Panc1 (cell line): Measurements from ENCODE around the gene KRT27. TPM values are rescaled to one million over a fixed set of nuclear protein-coding genes. Genes with fewer than 3 reads are reported as not detected.

Experiments
- ATAC-seq: fragments of 200-7000 bp; cut with Tn5 transposase; 2 replicates; pipeline ENCODE4 v1.9.1; 2020; ENCODE audit warnings: mild to moderate bottlenecking, moderate library complexity
- BruUV-seq: library from RNA; stranded (reverse); fragments of 400-500 nt; replicated peaks from 2 replicates; lab custom pipeline; 2021; lab: Mats Ljungman, UMichigan
- CTCF ChIA-PET: fragments of 300-600 bp; sonication (Branson Sonifier 250); formaldehyde crosslinking; loops from one replicate; lab custom pipeline; 2022; ENCODE audit warnings: antibody characterized with exemption; lab: Charles Lee
- POLR2A ChIA-PET: fragments of 300-600 bp; sonication (Branson Sonifier 250); formaldehyde crosslinking; loops from one replicate; lab custom pipeline; 2022; ENCODE audit warnings: antibody characterized with exemption; lab: Charles Lee
- DNase-seq: peaks from one replicate; pipeline ENCODE4 v3.0.0-alpha.2; 2010; ENCODE audit warnings: low read depth, low spot score
- H3K27ac ChIP-seq: 2 replicates; pipeline ENCODE4 v1.5.1; 2011; ENCODE audit warnings: mild to moderate bottlenecking, low read length, inconsistent platforms
- H3K27me3 ChIP-seq: fragments of 200-500 bp; sonication (Bioruptor generic); 2 replicates; pipeline ENCODE4 v1.6.0; 2014; ENCODE audit warnings: low read length, inconsistent platforms; ENCODE audit not compliant: control insufficient read depth, insufficient read depth
- H3K36me3 ChIP-seq: fragments of 200-500 bp; sonication (Bioruptor generic); 2 replicates; pipeline ENCODE4 v1.5.1; 2014; ENCODE audit warnings: inconsistent platforms, mild to moderate bottlenecking, low read length, moderate library complexity; ENCODE audit not compliant: control insufficient read depth, insufficient read depth
- H3K4me1 ChIP-seq: 2 replicates; pipeline ENCODE4 v1.5.1; 2011; ENCODE audit warnings: inconsistent platforms, mild to moderate bottlenecking, low read length, moderate library complexity; ENCODE audit not compliant: control insufficient read depth, insufficient read depth
- H3K4me3 ChIP-seq, 2 experiments: 2 replicates each; pipeline ENCODE4 v1.5.1; 2011 to 2012; ENCODE audit warnings: low read depth in 2 of 2, low read length in 2 of 2, mild to moderate bottlenecking in 2 of 2, inconsistent platforms in 1 of 2, moderate library complexity in 1 of 2
- H3K9me3 ChIP-seq: fragments of 200-500 bp; sonication (Bioruptor generic); 2 replicates; pipeline ENCODE4 v1.5.1; 2014; ENCODE audit warnings: low read depth, mild to moderate bottlenecking, inconsistent platforms, low read length, moderate library complexity; ENCODE audit not compliant: control insufficient read depth, insufficient read depth
- CTCF ChIP-seq: fragments of 450-650 bp; IDR thresholded peaks from 2 replicates; pipeline ENCODE4 v1.5.1; 2017; ENCODE audit warnings: mild to moderate bottlenecking
- POLR2AphosphoS5 ChIP-seq: IDR thresholded peaks from 2 replicates; pipeline ENCODE4 v1.6.1; 2012; ENCODE audit warnings: mild to moderate bottlenecking, low read depth, low read length, moderate library complexity
- REST ChIP-seq, 2 experiments: IDR thresholded peaks; 2 replicates each; pipeline ENCODE4 v1.6.1; 2011 to 2012; ENCODE audit warnings: low read depth in 2 of 2, control low read depth in 1 of 2, low read length in 1 of 2, mild to moderate bottlenecking in 1 of 2, moderate library complexity in 1 of 2; ENCODE audit not compliant: insufficient read depth in 1 of 2
- SIN3A ChIP-seq: IDR thresholded peaks from 2 replicates; pipeline ENCODE4 v1.6.1; 2012; ENCODE audit warnings: low read depth, mild to moderate bottlenecking, low read length, moderate library complexity, borderline replicate concordance; ENCODE audit not compliant: insufficient read depth
- TCF7L2 ChIP-seq: IDR thresholded peaks from 2 replicates; pipeline ENCODE4 v1.6.1; 2011; ENCODE audit warnings: mild to moderate bottlenecking, low read depth, low read length, inconsistent platforms
- in situ Hi-C: cut with HindIII; loops from 2 replicates; pipeline ENCODE4 v1.10.0; 2016; ENCODE audit warnings: low sequenced_read_pairs, low pct_unique_long_range_greater_than_20kb
- intact Hi-C: fragments of 100-400 bp; cut with micrococcal nuclease; formaldehyde crosslinking; loops from one replicate; pipeline ENCODE4 v1.10.0; 2022; ENCODE audit not compliant: unreplicated experiment
- total RNA-seq: library from RNA; stranded (reverse); gene quantifications from one replicate; pipeline ENCODE4 v1.2.1, GENCODE V29; 2021; ENCODE audit not compliant: unreplicated experiment

The KRT27 gene
- total RNA-seq, 1 experiment from 2014 or later: not detected

- H3K9me3 ChIP-seq: no peaks in the 10 kb centered on the region
- ChIA-PET POLR2A (no interaction called here), CTCF (no interaction called here)
- intact Hi-C loops (no loop called here), in situ Hi-C loops (no loop called here)
- no peaks in the 10 kb centered on the region for H3K36me3 ChIP-seq
- no peaks in the 10 kb centered on the region for H3K4me1 ChIP-seq
- peaks cover 9% of the 10 kb centered on the region for H3K27me3 ChIP-seq
- BruUV-seq: no TSS peak
- DNase-seq: no peak
- H3K27ac ChIP-seq: no peak overlapping the region
- ATAC-seq: no peak
- H3K4me3 ChIP-seq: no peak overlapping the region
- no peak for TF ChIP-seq CTCF
Measured at GRCh38 chr17:40779181-40779909, 3.0 kb downstream of the KRT27 start.

- Histone ChIP-seq H3K36me3 (no peaks in the 10 kb centered on the region), H3K27ac (no peak overlapping the region), H3K27me3 (peaks cover 13% of the 10 kb centered on the region), H3K4me3 (no peak overlapping the region), H3K4me1 (no peaks in the 10 kb centered on the region), H3K9me3 (no peaks in the 10 kb centered on the region)
- no TSS peak for BruUV-seq
- DNase-seq (no peak), ATAC-seq (no peak)
- ChIA-PET CTCF (no interaction called here), POLR2A (no interaction called here)
- in situ Hi-C loops: no loop called here
- TF ChIP-seq SIN3A (no peak), TCF7L2 (no peak), REST (IDR thresholded peaks at IDR 0.05; ENCODE audit: insufficient read depth in 1 of 2, low read depth in 2 of 2, low read length in 1 of 2) (no peak), POLR2AphosphoS5 (no peak), CTCF (no peak)
- intact Hi-C loops: no loop called here
Measured at GRCh38 chr17:40778461-40778860, 3.9 kb downstream of the KRT27 start.
